Measurements from ENCODE around the gene PLA2G2C.
"Not testable (repeated sequence)": the region's sequence is repeated elsewhere in the genome, so short reads cannot be mapped to it uniquely, and the experiment has no call there.

Gene PLA2G2C

DNA sequence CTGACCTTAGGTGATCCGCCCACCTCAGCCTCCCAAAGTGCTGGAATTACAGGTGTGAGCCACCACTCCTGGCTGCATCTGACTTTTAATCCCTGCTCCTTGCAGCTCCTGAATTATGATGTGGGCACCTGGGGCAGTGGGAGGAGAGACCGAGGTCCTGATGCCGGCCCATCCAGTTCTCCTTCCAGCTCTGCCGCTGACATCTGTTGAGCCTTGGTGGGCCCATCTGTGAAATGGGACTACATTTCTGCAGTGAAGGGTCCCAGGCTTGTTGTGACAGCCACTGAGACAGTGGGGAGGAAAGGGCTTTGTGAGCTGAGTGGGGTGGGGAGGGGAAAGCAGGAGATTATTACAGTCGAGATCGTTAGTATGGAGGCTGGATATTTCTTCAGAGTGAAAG is 35.3 kb downstream of the PLA2G2C start:
- no peak for DNase-seq

- no peak for DNase-seq
Observed at GRCh38 chr1:20150326-20150705, 36.0 kb downstream of the PLA2G2C start.

- no peak for DNase-seq
Observed at GRCh38 chr1:20149601-20150325, 36.6 kb downstream of the PLA2G2C start.

DNA sequence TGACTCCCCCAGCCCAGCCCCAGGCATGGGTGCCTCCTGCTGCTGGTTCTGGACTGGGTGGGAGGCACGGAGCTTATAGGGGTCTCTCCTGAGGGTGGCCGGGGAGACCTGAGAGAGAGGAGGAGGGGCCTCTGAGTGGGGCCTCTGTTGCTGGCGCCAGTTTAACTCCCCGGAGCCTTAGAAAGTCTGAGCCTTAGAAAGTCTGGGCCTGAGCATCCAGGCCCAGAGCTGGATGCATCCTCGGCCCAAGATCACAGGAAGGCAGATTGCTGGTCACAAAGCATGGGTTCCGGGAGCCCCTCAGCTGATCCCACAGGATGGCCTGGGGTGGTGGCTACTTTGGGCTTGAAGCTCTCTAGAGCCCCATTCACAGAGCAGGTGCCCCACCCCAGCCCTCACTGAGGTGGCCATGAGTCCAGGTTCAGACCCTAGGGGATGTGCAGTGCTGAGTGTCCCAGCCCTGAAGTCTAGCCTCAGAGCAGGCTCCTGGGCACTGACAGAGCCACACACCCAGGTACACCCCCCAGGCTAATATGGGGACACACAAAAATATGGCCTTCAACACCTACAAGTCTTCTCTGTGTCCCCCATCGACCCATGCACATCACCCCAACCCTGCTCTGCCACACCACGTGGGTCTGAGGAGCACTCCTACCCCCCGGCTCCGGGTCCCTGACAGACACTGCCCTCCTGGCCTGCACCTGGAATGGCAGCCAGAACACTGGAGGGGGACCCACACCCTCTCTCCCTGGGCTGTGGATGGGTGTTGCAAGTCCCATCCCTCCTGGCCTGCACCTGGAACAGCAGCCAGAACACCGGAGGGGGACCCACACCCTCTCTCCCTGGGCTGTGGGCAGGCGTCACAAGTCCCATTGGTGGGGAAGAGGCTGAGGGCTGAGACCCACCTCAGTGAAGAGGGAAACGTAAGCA is 37.5 kb downstream of the PLA2G2C start:
- no peak for DNase-seq

DNA sequence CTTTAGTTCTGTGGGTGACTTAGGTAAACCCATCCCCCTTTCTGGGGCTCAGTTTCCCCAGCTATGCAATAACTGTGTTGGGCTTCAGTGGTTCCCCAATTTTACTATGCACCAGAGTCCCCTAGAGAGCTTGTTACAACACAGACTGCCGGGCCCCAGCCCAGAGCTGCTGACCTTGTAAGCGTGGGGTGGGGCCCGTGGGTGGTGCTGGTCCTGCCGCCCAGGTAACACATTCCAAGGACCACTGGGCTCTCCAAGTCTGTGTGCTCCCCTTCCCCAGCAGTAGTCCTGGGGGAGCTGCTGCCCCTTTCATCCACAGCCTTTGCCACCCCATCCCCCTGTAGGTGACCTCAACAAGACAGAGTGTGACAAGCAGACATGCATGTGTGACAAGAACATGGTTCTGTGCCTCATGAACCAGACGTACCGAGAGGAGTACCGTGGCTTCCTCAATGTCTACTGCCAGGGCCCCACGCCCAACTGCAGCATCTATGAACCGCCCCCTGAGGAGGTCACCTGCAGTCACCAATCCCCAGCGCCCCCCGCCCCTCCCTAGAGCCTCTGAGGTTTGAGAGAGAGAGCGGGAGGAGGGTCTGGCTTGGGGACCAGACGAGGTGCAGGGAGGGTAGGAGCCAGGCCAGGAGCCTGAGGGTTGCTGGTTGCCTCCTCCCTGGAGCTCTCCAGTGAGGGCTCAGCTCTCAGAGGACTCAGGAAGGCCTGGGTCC is 38.3 kb downstream of the PLA2G2C start:
- DNase-seq: no peak

- no peak for DNase-seq
Observed at GRCh38 chr1:20143734-20144565, 42.4 kb downstream of the PLA2G2C start.

DNA sequence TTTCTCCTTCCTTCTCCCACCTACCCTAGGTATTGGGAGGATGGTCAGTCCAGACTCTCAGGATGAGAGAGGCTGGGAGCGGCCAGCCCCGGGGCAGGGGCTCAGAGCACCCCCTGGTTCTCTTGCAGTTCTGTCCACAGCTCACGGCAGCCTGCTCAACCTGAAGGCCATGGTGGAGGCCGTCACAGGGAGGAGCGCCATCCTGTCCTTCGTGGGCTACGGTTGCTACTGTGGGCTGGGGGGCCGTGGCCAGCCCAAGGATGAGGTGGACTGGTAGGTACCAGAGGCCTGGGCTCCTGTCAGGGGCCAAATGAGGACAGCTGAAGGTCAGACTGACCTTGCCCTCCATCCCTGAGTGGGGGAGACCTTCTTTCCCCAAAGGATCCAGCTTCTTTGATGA is 43.0 kb downstream of the PLA2G2C start:
- no peak for DNase-seq

GRCh38 chr1:20142001-20142710 is 44.2 kb downstream of the PLA2G2C start:
- no peak for DNase-seq

GRCh38 chr1:20141466-20141865 is 44.9 kb downstream of the PLA2G2C start:
- no peak for DNase-seq

DNA sequence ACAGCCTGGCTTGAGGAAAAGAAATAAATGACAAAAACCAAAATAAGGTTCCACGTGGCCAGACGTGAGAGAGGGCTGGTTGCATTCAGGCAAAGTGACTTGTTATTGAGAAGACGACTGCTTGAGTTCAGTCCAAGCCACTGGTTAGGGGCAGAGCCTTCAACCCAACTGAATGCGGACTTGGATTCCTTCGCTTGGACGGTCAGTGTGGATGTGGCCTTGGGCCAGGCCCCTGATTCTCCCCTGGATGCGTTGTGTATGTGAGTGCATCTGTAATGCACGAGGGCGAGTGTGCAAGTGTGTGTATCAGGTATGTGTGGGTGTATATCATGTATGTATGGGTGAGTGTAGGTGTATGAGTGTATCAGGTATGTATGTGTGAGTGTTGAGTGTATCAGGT is 45.3 kb downstream of the PLA2G2C start:
- no peak for DNase-seq

- DNase-seq: no peak
Observed at GRCh38 chr1:20139776-20140612, 46.3 kb downstream of the PLA2G2C start.

- DNase-seq: no peak
Observed at GRCh38 chr1:20138961-20139550, 47.3 kb downstream of the PLA2G2C start, which contains the start of gene PLA2G2F. Gene PLA2G2F (plus strand): TSS chr1:20139323. CDS start chr1:20139428, 105 bp downstream.

GRCh38 chr1:20138346-20138745 is 48.0 kb downstream of the PLA2G2C start:
- no peak for DNase-seq

- no peak for DNase-seq
Observed at GRCh38 chr1:20137604-20138003, 48.7 kb downstream of the PLA2G2C start.

- DNase-seq: no peak
Observed at GRCh38 chr1:20137055-20137454, 49.3 kb downstream of the PLA2G2C start.

GRCh38 chr1:20136249-20136648 is 50.1 kb downstream of the PLA2G2C start:
- DNase-seq: no peak

- no peak for DNase-seq
Observed at GRCh38 chr1:20134995-20135394, 51.3 kb downstream of the PLA2G2C start.

DNA sequence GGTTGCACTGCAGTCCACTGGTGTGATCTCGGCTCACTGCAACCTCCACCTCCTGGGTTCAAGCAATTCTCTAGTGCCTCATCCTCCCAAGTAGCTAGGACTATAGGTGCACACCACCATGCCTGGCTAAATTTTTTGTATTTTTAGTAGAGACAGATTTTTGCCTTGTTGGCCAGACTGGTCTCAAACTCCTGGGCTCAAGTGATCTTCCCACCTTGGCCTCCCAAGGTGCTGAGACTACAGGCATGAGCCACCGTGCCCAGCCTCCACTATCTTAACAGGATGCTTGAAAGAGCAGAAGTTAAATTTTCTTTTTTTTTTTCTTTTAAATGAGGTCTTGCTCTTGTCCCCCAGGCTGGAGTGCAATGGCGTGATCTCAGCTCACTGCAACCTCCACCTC is 55.8 kb downstream of the PLA2G2C start:
- not testable (repeated sequence) for DNase-seq

DNA sequence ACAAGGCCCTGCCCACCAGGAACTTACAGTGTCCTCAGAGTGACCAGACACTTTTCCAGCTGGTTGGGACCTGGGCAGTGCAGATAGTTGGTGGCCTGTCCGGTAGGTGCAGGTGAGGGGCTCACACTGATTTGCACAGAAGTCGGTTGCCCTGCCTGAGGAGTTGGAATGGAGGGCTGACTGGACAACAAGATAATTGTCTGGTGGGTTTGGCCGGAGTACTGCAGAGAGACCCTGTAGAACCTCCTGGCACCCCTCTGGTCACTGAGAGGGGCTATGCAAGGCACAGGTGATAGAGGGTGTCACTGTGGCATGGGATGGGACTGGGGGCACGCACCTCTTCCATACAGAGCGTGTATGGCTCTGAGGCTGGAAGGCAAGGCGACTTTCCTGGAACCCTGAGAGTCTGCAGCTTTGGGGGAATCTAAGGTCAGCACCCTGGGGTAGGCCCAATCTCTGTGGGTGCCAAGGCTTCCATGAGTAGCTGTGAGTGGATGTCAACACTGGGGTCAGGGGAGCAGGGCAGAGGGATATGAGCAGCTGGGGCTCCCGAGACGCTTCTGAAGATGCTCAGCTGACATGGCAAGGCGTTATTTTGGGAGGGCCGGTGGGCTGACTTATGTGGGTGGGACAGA is 59.4 kb downstream of the PLA2G2C start:
- DNase-seq: no peak

Measured in NCI-H1105 treated with DMSO at 0.1 percent for 48 hours (cell line).